Measurements from ENCODE around the gene AQR.

Gene AQR

DNA sequence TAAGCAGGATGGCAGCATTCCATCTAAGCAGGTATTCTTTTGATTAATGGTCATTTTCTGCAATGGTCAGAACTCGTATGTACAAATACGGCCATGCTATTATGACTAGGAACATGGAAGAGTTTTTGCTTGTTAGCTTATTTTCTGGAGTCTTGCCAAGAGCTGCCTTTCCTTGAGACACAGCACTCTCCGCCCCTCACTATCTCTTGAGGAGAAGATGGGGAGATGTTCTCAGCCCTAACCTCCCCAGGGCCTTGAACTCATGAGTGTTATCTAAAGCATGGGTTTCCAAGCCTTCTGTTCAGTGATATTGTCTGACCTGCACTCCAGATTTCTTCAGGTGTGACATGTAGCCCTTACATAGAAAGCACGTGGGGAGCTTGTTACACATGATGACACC is 108.3 kb downstream of the AQR start:
- no peaks in the 10 kb centered on the region for H3K27me3 ChIP-seq (ENCODE audit: control insufficient read depth in 2 of 2, insufficient read depth in 2 of 2, low read length in 2 of 2)
- no peaks in the 10 kb centered on the region for H3K9me3 ChIP-seq (ENCODE audit: control insufficient read depth in 2 of 2, low read length in 2 of 2)
- peaks cover 32 to 65% of the 10 kb centered on the region in 2 donors for H3K36me3 ChIP-seq (ENCODE audit: control insufficient read depth in 2 of 2, insufficient read depth in 2 of 2, low read length in 2 of 2)
- no peak overlapping the region for H3K9ac ChIP-seq (ENCODE audit: low read depth in 1 of 2, low read length in 2 of 2)
- no peaks in the 10 kb centered on the region for H3K4me1 ChIP-seq (ENCODE audit: control insufficient read depth in 2 of 2, insufficient read depth in 2 of 2, low read length in 2 of 2)
- no peak overlapping the region for H3K27ac ChIP-seq (ENCODE audit: low read depth in 2 of 2, low read length in 2 of 2)
- no peak overlapping the region for H3K4me3 ChIP-seq (ENCODE audit: low read length in 2 of 2)

DNA sequence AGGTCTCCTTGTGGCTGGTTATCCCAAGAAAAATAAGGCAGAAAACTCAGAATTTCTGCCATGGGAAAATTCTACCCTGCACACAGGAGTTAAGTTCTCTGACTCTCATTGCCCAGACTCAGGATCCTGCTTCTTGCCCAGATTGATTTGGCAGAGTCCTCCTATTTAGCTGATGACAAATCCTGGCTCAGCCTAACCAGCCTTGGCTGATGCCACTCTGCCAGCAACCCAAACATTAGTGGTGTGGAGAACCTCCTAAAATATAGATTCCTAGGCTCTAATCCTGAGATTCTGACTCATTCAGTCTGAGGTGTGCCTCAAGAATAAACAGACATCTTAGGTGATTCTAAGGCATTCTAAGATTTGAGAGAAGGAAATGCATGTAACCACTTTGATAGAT is 113.6 kb downstream of the AQR start:
- Histone ChIP-seq H3K4me3 (ENCODE audit: low read length in 2 of 2) (no peak overlapping the region), H3K36me3 (ENCODE audit: control insufficient read depth in 2 of 2, insufficient read depth in 2 of 2, low read length in 2 of 2) (peaks cover 24 to 32% of the 10 kb centered on the region in 2 donors), H3K9ac (ENCODE audit: low read depth in 1 of 2, low read length in 2 of 2) (no peak overlapping the region), H3K27me3 (ENCODE audit: control insufficient read depth in 2 of 2, insufficient read depth in 2 of 2, low read length in 2 of 2) (no peaks in the 10 kb centered on the region), H3K9me3 (ENCODE audit: control insufficient read depth in 2 of 2, low read length in 2 of 2) (no peaks in the 10 kb centered on the region), H3K27ac (ENCODE audit: low read depth in 2 of 2, low read length in 2 of 2) (no peak overlapping the region), H3K4me1 (ENCODE audit: control insufficient read depth in 2 of 2, insufficient read depth in 2 of 2, low read length in 2 of 2) (no peaks in the 10 kb centered on the region)

DNA sequence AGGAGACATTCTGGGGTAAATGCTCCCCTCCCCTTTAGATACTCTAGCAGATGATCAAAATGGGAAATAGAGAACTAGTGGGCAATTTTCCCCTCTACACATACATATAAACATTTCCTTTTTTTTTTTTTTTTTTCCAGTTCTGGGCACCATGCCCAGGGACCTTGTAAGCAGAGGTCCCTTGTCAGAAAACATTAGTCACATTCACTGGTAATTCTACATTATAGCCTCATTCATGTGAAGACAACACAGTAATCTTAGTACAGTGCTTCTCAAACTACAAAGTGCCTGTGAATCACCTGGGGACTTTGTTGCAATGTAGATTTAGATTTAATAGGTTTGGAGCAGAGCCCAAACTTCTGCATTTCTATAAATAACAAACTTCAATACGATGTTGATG is 114.1 kb downstream of the AQR start:
- H3K4me3 ChIP-seq (ENCODE audit: low read length in 2 of 2) = no peak overlapping the region
- H3K9me3 ChIP-seq (ENCODE audit: control insufficient read depth in 2 of 2, low read length in 2 of 2) = no peaks in the 10 kb centered on the region
- H3K27ac ChIP-seq (ENCODE audit: low read depth in 2 of 2, low read length in 2 of 2) = no peak overlapping the region
- no peaks in the 10 kb centered on the region for H3K27me3 ChIP-seq (ENCODE audit: control insufficient read depth in 2 of 2, insufficient read depth in 2 of 2, low read length in 2 of 2)
- H3K9ac ChIP-seq (ENCODE audit: low read depth in 1 of 2, low read length in 2 of 2) = no peak overlapping the region
- H3K4me1 ChIP-seq (ENCODE audit: control insufficient read depth in 2 of 2, insufficient read depth in 2 of 2, low read length in 2 of 2) = no peaks in the 10 kb centered on the region
- H3K36me3 ChIP-seq (ENCODE audit: control insufficient read depth in 2 of 2, insufficient read depth in 2 of 2, low read length in 2 of 2) = peaks cover 24 to 29% of the 10 kb centered on the region in 2 donors

DNA sequence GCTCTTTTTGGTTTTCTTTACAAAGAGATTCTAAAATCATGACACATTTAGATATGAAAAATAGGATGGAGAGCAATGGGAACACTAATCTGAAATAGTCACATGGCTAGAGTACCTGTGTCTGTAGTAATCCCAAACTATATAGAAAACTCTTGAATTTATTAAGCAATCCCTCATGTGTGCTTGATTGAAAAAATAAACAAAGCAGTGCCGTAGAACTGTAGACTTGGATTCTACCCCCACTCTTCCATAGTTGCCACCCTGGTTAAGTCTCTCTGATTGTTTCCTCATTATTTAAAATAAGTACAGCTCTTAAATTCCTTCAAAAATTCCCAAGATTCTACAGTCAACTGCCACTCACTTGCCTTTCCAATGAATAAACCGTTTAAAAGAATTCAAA is 115.3 kb downstream of the AQR start:
- Histone ChIP-seq H3K36me3 (ENCODE audit: control insufficient read depth in 2 of 2, insufficient read depth in 2 of 2, low read length in 2 of 2) (peaks cover 20% of the 10 kb centered on the region in 2 donors), H3K9me3 (ENCODE audit: control insufficient read depth in 2 of 2, low read length in 2 of 2) (no peaks in the 10 kb centered on the region), H3K4me1 (ENCODE audit: control insufficient read depth in 2 of 2, insufficient read depth in 2 of 2, low read length in 2 of 2) (no peaks in the 10 kb centered on the region), H3K9ac (ENCODE audit: low read depth in 1 of 2, low read length in 2 of 2) (no peak overlapping the region), H3K4me3 (ENCODE audit: low read length in 2 of 2) (no peak overlapping the region), H3K27ac (ENCODE audit: low read depth in 2 of 2, low read length in 2 of 2) (no peak overlapping the region), H3K27me3 (ENCODE audit: control insufficient read depth in 2 of 2, insufficient read depth in 2 of 2, low read length in 2 of 2) (no peaks in the 10 kb centered on the region)

DNA sequence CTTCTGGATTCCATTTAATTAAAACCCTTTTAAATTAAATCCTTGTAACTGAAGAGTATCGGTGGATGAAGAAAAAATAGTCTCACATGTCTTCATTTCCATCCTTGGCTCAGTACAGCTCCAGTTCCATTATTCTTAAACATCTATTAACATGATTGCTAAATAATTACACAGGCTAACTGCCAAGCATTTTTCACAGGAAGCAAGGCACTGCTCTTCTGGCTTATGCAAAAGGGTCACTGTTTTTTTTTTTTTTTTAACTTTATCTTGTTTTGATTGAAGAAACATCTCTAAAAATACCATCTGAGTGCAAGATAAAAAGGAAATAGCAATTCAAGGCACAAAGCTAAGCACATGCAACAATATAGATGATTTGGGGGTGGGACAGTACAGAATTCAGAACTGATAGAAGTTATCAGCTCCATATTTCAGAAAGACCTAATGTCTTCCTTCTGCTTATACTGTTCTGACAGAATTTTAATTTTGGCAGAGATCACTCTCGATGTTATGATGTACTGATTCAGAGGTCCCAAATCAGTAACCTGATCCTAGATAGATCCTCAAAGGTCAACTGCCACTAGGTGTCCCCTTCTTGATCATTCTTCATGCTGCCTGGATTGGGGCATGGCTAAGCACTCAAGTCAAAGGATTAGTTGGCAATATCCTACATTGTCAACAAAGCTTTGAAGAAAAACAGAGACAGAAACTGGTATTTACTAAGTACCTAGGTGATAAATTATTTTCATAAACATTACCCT is 116.4 kb downstream of the AQR start:
- Histone ChIP-seq H3K4me1 (ENCODE audit: control insufficient read depth in 2 of 2, insufficient read depth in 2 of 2, low read length in 2 of 2) (no peaks in the 10 kb centered on the region), H3K27ac (ENCODE audit: low read depth in 2 of 2, low read length in 2 of 2) (no peak overlapping the region)

DNA sequence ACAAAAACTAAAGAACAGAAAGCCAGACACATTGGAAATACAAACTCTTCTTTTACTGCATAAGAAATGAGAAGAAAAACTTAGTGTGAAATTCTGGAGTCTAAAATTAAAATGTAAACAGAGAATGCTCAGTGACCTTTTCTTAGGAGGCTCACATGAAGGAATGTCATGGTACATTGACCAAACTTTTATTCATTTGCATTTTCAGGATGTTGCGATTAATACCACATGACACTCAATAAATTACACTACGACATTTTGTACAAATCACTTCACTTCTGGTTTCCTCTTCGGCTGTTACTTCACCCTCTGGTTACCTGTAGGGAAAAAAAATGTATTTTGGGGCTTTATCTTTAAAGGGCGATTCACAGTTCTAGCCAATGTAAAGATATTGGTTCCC is 117.8 kb downstream of the AQR start:
- Histone ChIP-seq H3K27me3 (ENCODE audit: control insufficient read depth in 2 of 2, insufficient read depth in 2 of 2, low read length in 2 of 2) (no peaks in the 10 kb centered on the region), H3K9ac (ENCODE audit: low read depth in 1 of 2, low read length in 2 of 2) (no peak overlapping the region)

More for the DNA sequence above, 116.4 kb downstream of the AQR start:
- H3K36me3 ChIP-seq (ENCODE audit: control insufficient read depth in 2 of 2, insufficient read depth in 2 of 2, low read length in 2 of 2) = peaks cover 15 to 16% of the 10 kb centered on the region in 2 donors
- no peak overlapping the region for H3K9ac ChIP-seq (ENCODE audit: low read depth in 1 of 2, low read length in 2 of 2)
- H3K9me3 ChIP-seq (ENCODE audit: control insufficient read depth in 2 of 2, low read length in 2 of 2) = no peaks in the 10 kb centered on the region
- no peak overlapping the region for H3K4me3 ChIP-seq (ENCODE audit: low read length in 2 of 2)
- no peaks in the 10 kb centered on the region for H3K27me3 ChIP-seq (ENCODE audit: control insufficient read depth in 2 of 2, insufficient read depth in 2 of 2, low read length in 2 of 2)

DNA sequence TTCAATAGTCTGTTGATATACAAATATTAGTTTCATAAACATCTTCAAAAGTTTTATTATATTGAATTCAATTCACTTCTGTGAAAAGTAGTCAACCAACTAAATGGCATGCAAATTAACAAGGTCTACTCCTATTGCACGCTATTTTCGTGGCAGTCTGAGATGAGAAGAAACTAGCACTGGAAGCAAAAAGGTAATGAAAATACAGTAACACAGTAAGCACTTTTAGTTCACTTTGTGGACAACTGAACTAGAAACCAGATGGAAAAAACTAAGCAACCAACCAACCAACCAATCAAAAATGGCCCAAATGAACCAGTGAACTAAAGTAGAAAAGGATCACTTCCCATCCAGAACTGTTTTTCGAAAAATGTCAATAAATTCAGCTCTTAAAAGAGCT is 118.5 kb downstream of the AQR start:
- no peak overlapping the region for H3K9ac ChIP-seq (ENCODE audit: low read depth in 1 of 2, low read length in 2 of 2)
- no peaks in the 10 kb centered on the region for H3K27me3 ChIP-seq (ENCODE audit: control insufficient read depth in 2 of 2, insufficient read depth in 2 of 2, low read length in 2 of 2)
- H3K9me3 ChIP-seq (ENCODE audit: control insufficient read depth in 2 of 2, low read length in 2 of 2) = no peaks in the 10 kb centered on the region
- no peaks in the 10 kb centered on the region for H3K4me1 ChIP-seq (ENCODE audit: control insufficient read depth in 2 of 2, insufficient read depth in 2 of 2, low read length in 2 of 2)
- peaks cover 0 to 5% of the 10 kb centered on the region in 2 donors for H3K36me3 ChIP-seq (ENCODE audit: control insufficient read depth in 2 of 2, insufficient read depth in 2 of 2, low read length in 2 of 2)
- H3K4me3 ChIP-seq (ENCODE audit: low read length in 2 of 2) = no peak overlapping the region
- H3K27ac ChIP-seq (ENCODE audit: low read depth in 2 of 2, low read length in 2 of 2) = no peak overlapping the region

More for the DNA sequence above, 117.8 kb downstream of the AQR start:
- Histone ChIP-seq H3K36me3 (ENCODE audit: control insufficient read depth in 2 of 2, insufficient read depth in 2 of 2, low read length in 2 of 2) (peaks cover 4 to 11% of the 10 kb centered on the region in 2 donors), H3K9me3 (ENCODE audit: control insufficient read depth in 2 of 2, low read length in 2 of 2) (no peaks in the 10 kb centered on the region), H3K4me1 (ENCODE audit: control insufficient read depth in 2 of 2, insufficient read depth in 2 of 2, low read length in 2 of 2) (no peaks in the 10 kb centered on the region), H3K27ac (ENCODE audit: low read depth in 2 of 2, low read length in 2 of 2) (no peak overlapping the region), H3K4me3 (ENCODE audit: low read length in 2 of 2) (no peak overlapping the region)

DNA sequence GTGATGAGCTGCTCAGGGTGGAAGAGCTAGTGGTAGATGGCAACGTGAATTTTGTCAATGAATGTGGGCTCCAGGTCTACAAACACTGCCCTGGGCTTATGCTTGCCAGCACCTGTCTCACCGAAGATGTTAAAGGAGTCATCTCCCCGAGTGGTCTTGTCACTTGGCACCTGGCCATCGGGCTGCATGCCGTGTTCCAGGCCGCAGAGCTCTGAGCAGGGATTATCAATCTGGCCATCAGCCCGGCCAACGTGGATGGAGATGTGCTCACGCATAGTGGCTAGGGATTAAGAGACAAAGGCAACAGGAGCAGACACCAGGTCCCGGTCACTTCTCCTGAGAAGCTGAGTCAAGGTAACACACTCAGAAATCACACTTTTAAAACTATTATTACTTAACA is 119.4 kb downstream of the AQR start:
- Histone ChIP-seq H3K9ac (ENCODE audit: low read depth in 1 of 2, low read length in 2 of 2) (no peak overlapping the region), H3K9me3 (ENCODE audit: control insufficient read depth in 2 of 2, low read length in 2 of 2) (no peaks in the 10 kb centered on the region), H3K36me3 (ENCODE audit: control insufficient read depth in 2 of 2, insufficient read depth in 2 of 2, low read length in 2 of 2) (peaks cover 0 to 3% of the 10 kb centered on the region in 2 donors), H3K27ac (ENCODE audit: low read depth in 2 of 2, low read length in 2 of 2) (no peak overlapping the region), H3K4me1 (ENCODE audit: control insufficient read depth in 2 of 2, insufficient read depth in 2 of 2, low read length in 2 of 2) (no peaks in the 10 kb centered on the region), H3K4me3 (ENCODE audit: low read length in 2 of 2) (no peak overlapping the region), H3K27me3 (ENCODE audit: control insufficient read depth in 2 of 2, insufficient read depth in 2 of 2, low read length in 2 of 2) (no peaks in the 10 kb centered on the region)

DNA sequence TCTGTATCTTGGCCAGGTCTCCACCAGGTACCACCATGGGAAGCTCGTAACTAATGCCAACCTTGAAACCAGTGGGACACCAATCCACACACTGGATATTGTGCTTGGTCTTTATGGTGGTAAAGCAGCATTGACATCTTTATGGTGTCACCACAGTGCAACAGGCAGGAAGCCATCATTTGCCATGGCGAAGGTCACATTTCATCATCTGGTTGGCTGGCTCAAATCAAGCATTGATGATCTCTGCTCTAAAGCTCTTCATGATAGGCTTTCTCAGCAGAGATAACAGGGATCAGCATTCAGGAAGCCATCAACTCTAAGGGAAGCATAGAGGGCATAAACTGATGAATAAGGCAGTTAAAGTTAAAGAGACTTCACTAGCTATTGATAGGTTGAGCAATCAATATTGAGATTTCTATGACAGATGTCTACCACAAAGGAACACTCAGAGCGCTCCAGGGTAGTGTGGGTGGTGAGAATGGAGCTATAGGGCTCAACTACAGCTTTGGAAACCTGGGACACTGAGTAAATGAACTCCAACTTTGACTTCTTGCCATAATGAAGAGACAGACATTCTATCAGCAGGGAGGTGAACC is 120.1 kb downstream of the AQR start:
- Histone ChIP-seq H3K27ac (ENCODE audit: low read depth in 2 of 2, low read length in 2 of 2) (no peak overlapping the region), H3K27me3 (ENCODE audit: control insufficient read depth in 2 of 2, insufficient read depth in 2 of 2, low read length in 2 of 2) (no peaks in the 10 kb centered on the region), H3K4me1 (ENCODE audit: control insufficient read depth in 2 of 2, insufficient read depth in 2 of 2, low read length in 2 of 2) (no peaks in the 10 kb centered on the region), H3K4me3 (ENCODE audit: low read length in 2 of 2) (no peak overlapping the region), H3K36me3 (ENCODE audit: control insufficient read depth in 2 of 2, insufficient read depth in 2 of 2, low read length in 2 of 2) (no peaks in the 10 kb centered on the region), H3K9me3 (ENCODE audit: control insufficient read depth in 2 of 2, low read length in 2 of 2) (no peaks in the 10 kb centered on the region), H3K9ac (ENCODE audit: low read depth in 1 of 2, low read length in 2 of 2) (no peak overlapping the region)

DNA sequence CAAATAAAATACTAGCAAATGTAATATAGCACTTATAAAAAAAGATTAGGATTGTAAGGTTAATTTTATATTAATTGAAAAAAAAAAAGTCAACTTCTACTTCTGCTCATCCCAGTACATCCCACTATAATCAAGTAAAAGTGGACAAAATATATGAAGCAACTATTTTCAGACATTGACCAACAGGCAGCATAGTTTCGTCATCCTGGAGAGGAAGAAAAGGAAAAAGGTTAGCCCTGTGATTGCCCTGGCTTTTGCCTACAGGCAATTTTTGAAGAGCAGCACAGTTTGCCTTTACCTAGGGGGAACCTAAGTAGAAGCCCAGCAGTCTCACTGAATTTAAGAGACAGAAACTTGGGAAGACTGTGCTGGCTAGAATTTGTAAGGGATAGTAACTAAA is 121.9 kb downstream of the AQR start:
- Histone ChIP-seq H3K36me3 (ENCODE audit: control insufficient read depth in 2 of 2, insufficient read depth in 2 of 2, low read length in 2 of 2) (no peaks in the 10 kb centered on the region), H3K9me3 (ENCODE audit: control insufficient read depth in 2 of 2, low read length in 2 of 2) (no peaks in the 10 kb centered on the region), H3K27me3 (ENCODE audit: control insufficient read depth in 2 of 2, insufficient read depth in 2 of 2, low read length in 2 of 2) (no peaks in the 10 kb centered on the region), H3K4me1 (ENCODE audit: control insufficient read depth in 2 of 2, insufficient read depth in 2 of 2, low read length in 2 of 2) (no peaks in the 10 kb centered on the region), H3K27ac (ENCODE audit: low read depth in 2 of 2, low read length in 2 of 2) (no peak overlapping the region), H3K9ac (ENCODE audit: low read depth in 1 of 2, low read length in 2 of 2) (no peak overlapping the region), H3K4me3 (ENCODE audit: low read length in 2 of 2) (no peak overlapping the region)

Measured in mucosa of rectum (tissue), 2 donors.